GM10266 (cell line): ENCODE data around the gene CCDC85C.

ENCODE experiments used
- DNase-seq: peaks from one replicate; pipeline ENCODE4 v3.0.0; 2012; ENCODE audit errors: extremely low spot score
- CTCF ChIP-seq: IDR thresholded peaks from 2 replicates; pipeline ENCODE4 v1.5.1; 2012; ENCODE audit warnings: mild to moderate bottlenecking, low read depth; ENCODE audit not compliant: control insufficient read depth, insufficient read depth; ENCODE audit errors: missing control alignments

The CCDC85C gene

GRCh38 chr14:99542566-99542965, 61.4 kb downstream of the CCDC85C start:
- TF ChIP-seq CTCF = no peak
- DNase-seq = no peak

DNA sequence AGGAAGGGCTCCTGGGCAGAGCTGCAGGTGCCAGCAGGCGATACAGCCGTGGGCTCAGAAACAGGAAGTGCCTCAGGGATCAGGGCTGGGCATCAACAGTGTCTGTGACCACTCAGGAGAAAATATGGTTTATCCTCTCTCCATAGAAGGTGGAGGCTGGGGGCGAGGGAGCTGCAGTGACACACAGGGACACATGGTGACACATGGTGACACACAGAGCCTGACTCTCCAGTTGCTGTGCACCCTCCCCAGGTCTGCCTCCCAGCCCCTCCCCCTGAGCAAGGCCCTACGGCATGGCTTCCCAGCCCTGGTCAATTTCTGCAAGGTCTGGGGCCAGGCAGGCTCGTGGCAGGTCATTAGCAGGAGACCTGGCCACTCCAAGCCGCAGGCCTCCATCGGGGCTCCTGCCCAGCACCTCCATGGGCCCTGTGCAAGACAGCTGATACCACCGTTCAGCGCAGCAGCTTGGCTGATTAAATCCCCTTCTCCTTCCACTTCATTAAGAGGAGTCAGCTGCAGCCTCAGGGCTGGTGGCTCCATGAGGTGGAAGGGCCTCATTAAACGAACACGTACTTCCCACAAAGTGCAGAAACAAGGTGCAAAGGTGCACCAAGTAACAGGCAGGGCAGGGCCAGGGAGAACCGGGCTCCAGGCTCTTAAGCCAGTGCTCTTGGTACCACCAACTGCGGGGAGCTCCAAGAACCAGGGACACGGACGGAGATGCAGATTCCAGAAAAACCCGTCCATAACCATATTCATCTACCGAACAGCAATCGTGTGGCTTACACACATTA, 62.1 kb downstream of the CCDC85C start:
- no peak for DNase-seq
- TF ChIP-seq CTCF = no peak

DNA sequence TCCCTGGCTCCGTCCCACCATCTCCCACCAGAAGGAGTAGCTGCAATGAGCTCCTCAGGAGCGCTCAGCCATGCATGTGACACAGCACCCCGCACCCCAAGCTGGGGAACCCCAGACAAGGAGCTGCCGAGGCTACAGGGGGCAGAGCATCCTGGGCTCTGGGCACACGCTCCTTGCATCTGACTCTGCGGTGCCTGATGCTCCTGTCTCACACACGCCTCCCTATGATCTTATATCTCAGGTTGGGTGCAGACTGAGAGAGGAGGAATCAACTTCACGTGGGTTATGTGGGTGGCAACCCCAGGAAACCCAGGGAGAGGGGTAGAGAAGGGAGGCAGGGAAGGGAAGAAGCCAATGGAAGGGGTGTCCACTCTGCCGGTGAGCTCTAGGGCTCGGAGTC, 62.8 kb downstream of the CCDC85C start:
- no peak for TF ChIP-seq CTCF
- DNase-seq = no peak

DNA sequence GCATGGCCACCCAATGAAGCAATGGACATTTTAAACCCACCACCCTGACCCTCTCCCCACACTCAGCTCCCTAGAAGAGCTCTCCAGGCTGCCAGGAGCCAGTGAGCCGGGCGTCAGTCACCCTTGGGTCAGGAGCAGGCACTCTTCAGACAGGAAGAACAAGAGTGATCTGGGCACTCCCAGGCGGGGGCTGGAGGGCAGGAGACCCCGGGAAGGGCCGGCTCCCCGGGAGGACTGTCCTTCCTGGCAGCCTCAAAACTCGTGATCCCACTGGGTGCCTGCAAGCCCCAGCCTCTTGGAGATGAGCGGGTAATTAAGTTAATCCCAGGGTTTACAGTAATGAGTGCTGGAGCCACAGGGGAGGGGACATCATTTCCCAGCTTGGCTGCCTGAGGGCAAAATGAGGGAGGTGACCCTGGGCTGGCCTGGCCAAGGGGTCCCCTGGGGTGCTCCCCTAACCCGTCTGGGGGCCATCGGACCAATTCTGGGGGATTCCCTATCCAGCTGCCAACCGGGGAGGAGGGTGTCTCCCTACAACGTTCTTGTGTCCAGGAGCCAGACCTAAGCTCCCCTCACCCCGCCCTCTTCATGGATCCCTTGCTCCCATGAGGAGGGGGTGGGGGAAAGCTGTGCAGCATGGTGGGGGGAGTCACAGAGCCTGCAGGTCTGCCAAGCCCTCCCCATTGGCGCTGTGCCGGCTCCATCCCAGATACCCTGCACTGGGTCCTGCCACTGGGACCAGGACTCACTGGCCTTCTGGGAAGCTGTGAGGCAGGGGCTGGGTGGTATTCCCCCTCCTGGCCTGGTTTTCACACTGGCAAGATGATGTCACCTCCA, 63.6 kb downstream of the CCDC85C start:
- DNase-seq = no peak
- no peak for TF ChIP-seq CTCF

- no peak for DNase-seq
- TF ChIP-seq CTCF = no peak
These were observed 64.5 kb downstream of the CCDC85C start for GRCh38 chr14:99539491-99539890.

- no peak for DNase-seq
- TF ChIP-seq CTCF = no peak
These were observed 65.3 kb downstream of the CCDC85C start for GRCh38 chr14:99538733-99539132.

GRCh38 chr14:99538275-99538674, 65.7 kb downstream of the CCDC85C start:
- TF ChIP-seq CTCF = no peak
- DNase-seq = no peak
